Measurements from ENCODE around the gene OVCA2. TPM values are rescaled to one million over a fixed set of nuclear protein-coding genes. Genes with fewer than 3 reads are reported as not detected.

OVCA2 gene
- total RNA-seq, 2 donors from 2014 or later: 41.0 to 49.8 TPM

- DNase-seq: peak; percentile 57
- H3K4me3 ChIP-seq: no peak overlapping the region
- H3K27ac ChIP-seq: peak overlapping the region; percentile 32
- no peaks in the 10 kb centered on the region for H3K27me3 ChIP-seq
- H3K9ac ChIP-seq (ENCODE audit: low read depth in 2 of 2, low read length in 2 of 2): peak overlapping the region; percentile 18 to 34
- TF ChIP-seq, protein P1, sequence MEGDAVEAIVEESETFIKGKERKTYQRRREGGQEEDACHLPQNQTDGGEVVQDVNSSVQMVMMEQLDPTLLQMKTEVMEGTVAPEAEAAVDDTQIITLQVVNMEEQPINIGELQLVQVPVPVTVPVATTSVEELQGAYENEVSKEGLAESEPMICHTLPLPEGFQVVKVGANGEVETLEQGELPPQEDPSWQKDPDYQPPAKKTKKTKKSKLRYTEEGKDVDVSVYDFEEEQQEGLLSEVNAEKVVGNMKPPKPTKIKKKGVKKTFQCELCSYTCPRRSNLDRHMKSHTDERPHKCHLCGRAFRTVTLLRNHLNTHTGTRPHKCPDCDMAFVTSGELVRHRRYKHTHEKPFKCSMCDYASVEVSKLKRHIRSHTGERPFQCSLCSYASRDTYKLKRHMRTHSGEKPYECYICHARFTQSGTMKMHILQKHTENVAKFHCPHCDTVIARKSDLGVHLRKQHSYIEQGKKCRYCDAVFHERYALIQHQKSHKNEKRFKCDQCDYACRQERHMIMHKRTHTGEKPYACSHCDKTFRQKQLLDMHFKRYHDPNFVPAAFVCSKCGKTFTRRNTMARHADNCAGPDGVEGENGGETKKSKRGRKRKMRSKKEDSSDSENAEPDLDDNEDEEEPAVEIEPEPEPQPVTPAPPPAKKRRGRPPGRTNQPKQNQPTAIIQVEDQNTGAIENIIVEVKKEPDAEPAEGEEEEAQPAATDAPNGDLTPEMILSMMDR (IDR thresholded peaks at IDR 0.05): no peak
- H3K9me3 ChIP-seq: no peaks in the 10 kb centered on the region
- intact Hi-C loops (cut with DNase I): no loop called here
- no peaks in the 10 kb centered on the region for H3K36me3 ChIP-seq
- peaks cover 16% of the 10 kb centered on the region for H3K4me1 ChIP-seq
Observed at GRCh38 chr17:1999557-2000251, 42.1 kb upstream of the OVCA2 start.

GRCh38 chr17:2002767-2003329 lies 39.0 kb upstream of the OVCA2 start:
- H3K9me3 ChIP-seq: no peaks in the 10 kb centered on the region
- no peak overlapping the region for H3K9ac ChIP-seq (ENCODE audit: low read depth in 2 of 2, low read length in 2 of 2)
- no peak overlapping the region for H3K4me3 ChIP-seq
- H3K4me1 ChIP-seq: peaks cover 8% of the 10 kb centered on the region
- H3K36me3 ChIP-seq: no peaks in the 10 kb centered on the region
- TF ChIP-seq, protein P1 (IDR thresholded peaks at IDR 0.05): no peak
- intact Hi-C loops (cut with DNase I): no loop called here
- no peak overlapping the region for H3K27ac ChIP-seq
- no peaks in the 10 kb centered on the region for H3K27me3 ChIP-seq
- no peak for DNase-seq

GRCh38 chr17:2003525-2003924 lies 38.3 kb upstream of the OVCA2 start:
- Histone ChIP-seq H3K27ac (no peak overlapping the region), H3K27me3 (no peaks in the 10 kb centered on the region), H3K36me3 (no peaks in the 10 kb centered on the region), H3K9ac (ENCODE audit: low read depth in 2 of 2, low read length in 2 of 2) (no peak overlapping the region), H3K4me1 (peaks cover 8% of the 10 kb centered on the region), H3K4me3 (no peak overlapping the region), H3K9me3 (no peaks in the 10 kb centered on the region)
- DNase-seq: no peak
- TF ChIP-seq, protein P1 (IDR thresholded peaks at IDR 0.05): no peak
- intact Hi-C loops (cut with DNase I): no loop called here

DNA sequence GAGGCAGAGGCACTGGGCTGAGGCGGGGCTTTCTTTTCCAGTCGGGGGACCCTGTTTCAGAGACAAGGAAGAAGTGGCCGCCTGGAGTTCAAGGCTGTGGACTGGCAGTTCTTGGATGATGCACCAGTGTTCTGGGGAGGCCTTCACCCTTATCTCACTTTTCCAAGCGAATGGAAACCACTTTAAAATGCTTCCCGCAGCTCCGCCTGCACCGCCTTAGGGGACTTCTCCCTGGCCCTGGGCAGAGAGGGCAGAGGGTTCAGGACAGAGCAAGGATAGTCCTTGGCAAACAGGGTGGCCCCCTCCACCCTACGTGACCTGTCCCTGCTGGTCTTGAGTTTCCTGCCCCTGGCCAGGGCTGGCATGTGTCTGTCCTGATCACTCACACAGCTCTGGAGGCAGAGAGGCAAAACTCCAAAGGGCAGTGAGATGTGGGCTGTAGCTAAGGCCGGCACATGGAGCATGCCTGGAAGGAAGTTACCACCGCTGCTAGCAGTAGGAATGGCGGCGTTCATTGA lies 37.3 kb upstream of the OVCA2 start:
- no peaks in the 10 kb centered on the region for H3K36me3 ChIP-seq
- no peak overlapping the region for H3K27ac ChIP-seq
- no peak for DNase-seq
- intact Hi-C loops (cut with DNase I): no loop called here
- no peak overlapping the region for H3K9ac ChIP-seq (ENCODE audit: low read depth in 2 of 2, low read length in 2 of 2)
- peaks cover 8% of the 10 kb centered on the region for H3K4me1 ChIP-seq
- TF ChIP-seq, protein P1 (IDR thresholded peaks at IDR 0.05): no peak
- no peak overlapping the region for H3K4me3 ChIP-seq
- H3K27me3 ChIP-seq: no peaks in the 10 kb centered on the region
- no peaks in the 10 kb centered on the region for H3K9me3 ChIP-seq

DNA sequence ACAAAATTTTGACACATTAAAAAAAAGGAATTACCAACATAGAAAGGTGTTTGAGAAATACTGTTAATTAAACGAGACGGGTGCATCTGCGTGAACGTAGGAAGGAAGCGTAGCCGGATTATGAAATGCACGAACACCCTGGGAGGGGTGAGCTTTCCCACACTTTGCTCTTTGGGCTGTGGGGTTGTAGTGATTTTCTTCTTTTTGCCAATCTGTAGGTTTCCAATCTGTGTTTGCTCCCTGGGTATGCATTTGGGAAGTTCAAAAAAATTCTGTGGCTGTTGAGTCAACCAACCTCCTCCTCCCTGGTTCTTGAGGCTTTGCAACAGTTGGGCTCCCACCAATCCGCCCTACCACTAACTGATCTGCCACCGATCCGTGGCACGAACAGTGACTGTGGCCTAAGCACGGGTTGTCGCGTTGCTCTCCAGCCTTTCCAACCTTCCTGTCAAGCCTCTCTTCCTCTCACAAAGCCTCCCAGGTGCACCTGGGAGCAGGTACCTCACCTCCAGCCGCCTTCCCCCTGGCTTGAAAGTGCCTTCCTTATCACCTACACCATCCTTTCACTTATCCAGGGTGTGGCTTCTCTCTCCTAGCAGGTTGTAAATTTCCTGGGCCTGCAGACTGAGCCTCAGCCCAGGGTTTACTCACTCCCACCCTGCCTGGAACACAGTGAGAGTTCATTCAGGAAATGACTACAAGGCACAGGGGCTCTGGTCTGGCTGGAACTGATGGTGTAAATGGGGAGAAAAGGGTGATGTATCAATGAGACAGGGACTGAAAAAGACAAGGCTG lies 33.3 kb upstream of the OVCA2 start:
- intact Hi-C loops (cut with DNase I): no loop called here
- no peaks in the 10 kb centered on the region for H3K27me3 ChIP-seq
- TF ChIP-seq, protein P1 (IDR thresholded peaks at IDR 0.05): no peak
- no peaks in the 10 kb centered on the region for H3K4me1 ChIP-seq
- H3K9me3 ChIP-seq: no peaks in the 10 kb centered on the region
- no peak overlapping the region for H3K4me3 ChIP-seq
- peak overlapping the region in 1 of 2 donors; percentile 46 for H3K9ac ChIP-seq (ENCODE audit: low read depth in 2 of 2, low read length in 2 of 2)
- no peak overlapping the region for H3K27ac ChIP-seq
- no peaks in the 10 kb centered on the region for H3K36me3 ChIP-seq
- DNase-seq: peak; percentile 54
